Activated CD4-positive, alpha-beta T cell treated with anti-CD3 and anti-CD28 coated beads for 4 hours (primary cell): ENCODE measurements around the gene FAM171A1.
"Not testable (repeated sequence)": the region's sequence is repeated elsewhere in the genome, so short reads cannot be mapped to it uniquely, and the experiment has no call there.

Source experiments
- DNase-seq, 2 donors: peaks; one replicate each; pipeline ENCODE4 v3.0.0-alpha.2; 2020

The FAM171A1 gene

DNA sequence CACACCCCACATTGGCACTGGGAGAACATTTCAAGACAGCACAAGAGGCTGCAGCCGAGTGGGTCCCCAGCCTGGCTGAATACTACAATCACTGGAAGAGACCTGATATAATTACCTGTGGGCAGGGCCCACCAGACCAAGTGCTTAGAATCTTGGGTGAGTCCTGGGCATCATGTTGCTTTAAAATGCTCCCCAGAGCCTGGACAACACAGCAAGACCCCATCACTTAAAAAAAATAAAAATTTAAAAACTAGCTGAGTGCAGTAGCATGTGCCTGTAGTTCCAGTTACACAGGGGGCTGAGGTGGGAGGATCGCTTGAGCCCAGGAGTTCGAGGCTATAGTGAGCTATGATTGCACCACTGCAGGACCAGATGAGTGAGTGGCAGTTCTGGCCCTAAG is 28.1 kb downstream of the FAM171A1 start:
- DNase-seq, result no peak

DNA sequence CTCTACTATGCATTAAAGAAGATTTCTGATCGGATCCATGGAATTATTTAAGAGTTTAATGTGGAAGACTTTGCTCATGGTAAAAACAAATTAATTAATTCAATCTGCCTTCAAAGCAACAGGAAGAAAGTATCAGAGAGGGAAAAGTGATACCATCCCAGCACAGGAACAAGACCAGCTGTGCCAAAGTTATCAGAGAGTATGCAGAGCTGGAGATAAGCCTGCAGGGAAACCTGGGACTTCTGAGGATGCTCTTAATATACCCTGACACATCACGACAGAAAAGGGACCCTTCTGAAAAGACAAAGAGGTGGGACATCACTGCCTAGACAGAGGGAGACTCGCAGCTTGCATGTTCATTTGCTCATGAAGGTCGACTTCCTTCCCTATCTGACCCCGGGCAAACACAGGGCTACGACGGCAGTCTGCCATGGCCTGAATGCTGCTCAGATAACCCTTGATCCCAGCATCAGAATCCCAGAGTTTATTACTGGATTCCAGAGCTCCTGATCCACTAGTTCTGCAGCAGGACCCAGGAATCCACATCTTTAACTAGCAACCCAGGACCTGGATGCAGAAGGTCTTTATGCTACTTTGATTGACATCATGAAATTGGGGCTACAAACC is 29.5 kb downstream of the FAM171A1 start:
- DNase-seq, result no peak

- no peak for DNase-seq
Measured at GRCh38 chr10:15339892-15340291, 31.2 kb downstream of the FAM171A1 start.

GRCh38 chr10:15337441-15337923 is 33.6 kb downstream of the FAM171A1 start:
- DNase-seq, result not testable (repeated sequence)

DNA sequence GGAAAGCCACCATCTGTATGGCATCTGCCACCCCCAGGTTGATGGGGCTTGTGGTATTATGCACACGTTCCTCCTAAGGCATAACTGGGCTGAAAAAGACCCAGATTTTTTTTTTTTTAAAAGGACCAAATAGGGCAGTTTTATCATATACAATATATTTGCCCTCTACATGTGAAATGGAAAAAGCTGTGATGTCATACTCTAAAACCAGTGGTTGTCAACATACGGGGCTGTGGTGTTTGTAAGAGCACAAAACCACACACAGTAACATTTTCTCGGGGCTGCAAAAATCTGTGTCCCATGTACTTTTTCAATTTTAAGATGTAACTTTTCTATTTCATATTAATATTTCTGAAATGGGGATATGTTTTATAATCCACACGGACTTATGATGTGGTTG is 34.9 kb downstream of the FAM171A1 start:
- DNase-seq, result no peak

DNA sequence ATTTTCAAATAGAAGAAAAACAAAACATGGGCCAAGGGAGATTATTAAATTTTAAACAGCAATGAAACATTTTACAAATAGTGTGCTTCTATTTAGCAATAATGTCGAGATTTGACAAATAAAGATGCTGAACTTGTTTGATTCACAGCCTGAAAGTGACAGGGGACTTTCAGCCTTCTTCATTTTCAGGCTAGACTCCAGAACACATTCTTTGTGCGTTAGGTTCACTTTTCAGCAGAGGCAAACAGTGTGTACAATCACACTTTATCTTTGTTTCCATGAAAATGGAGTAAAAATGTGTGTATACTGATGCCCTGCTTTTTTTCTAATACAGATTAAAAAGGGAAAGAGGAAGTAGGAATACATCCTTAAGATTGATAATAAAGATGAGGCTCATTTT is 35.6 kb downstream of the FAM171A1 start:
- DNase-seq, result no peak

DNA sequence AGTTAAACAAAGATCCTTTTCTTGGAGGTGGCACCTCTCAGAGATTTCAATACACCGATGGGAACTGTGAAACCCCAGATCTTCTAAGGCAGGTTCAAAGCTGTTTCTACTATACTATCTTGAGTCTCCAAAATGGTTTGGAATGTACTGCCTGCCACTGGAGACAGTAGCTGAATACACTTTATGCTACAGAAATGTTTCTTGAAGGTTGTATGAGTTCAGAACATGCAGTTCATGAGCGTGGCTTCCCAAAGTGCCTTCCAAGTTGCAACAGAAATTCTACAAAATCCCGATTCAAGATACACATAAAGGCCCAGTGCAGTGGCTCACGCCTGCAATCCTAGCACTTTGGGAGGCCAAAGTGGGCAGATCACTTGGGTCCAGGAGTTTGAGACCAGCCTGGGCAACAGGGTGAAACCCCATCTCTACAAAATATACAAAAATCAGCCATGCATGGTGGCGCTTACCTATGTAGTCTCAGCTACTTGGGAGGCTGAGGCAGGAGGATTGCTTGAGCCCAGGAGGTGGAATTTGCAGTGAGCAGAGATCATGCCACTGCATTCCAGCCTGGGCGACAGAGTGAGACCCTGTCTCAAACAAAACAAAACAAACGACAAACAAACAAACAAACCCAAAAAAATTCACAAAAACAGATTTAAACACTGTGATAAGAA is 36.3 kb downstream of the FAM171A1 start:
- DNase-seq, result no peak

- DNase-seq, result no peak
Measured at GRCh38 chr10:15333909-15334649, 37.0 kb downstream of the FAM171A1 start.

DNA sequence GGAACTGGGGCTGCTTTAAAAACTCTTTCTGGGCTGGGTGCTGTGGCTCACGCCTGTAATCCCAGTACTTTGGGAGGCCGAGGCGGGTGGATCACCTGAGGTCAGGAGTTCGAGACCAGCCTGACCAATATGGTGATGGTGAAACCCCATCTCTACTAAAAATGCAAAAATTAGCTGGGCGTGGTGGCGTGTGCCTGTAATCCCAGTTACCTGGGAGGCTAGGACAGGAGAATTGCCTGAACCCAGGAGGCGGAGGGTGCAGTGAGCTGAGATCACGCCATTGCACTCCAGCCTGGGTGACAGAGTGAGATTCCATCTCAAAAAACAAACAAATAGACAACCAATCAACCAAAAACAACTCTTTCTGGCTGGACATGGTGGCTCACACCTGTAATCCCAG is 37.9 kb downstream of the FAM171A1 start:
- DNase-seq, result not testable (repeated sequence)

DNA sequence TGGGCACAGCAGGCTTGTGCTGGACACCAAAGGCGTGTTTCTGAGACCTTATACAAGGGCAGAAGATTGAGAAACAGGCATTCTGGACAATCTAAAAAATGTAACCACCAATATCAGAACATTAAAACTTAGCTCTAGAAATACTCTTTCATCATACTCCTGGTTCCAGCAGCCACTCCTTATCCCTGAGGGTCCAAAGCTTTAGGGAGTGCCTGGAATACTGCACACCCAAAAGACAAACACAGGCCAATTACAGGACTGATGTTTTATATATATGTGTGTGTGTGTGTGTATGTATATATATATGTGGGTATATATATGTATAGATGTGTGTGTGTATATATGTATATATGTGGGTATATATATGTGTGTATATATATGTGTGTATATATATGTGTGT is 39.6 kb downstream of the FAM171A1 start:
- DNase-seq, result no peak

DNA sequence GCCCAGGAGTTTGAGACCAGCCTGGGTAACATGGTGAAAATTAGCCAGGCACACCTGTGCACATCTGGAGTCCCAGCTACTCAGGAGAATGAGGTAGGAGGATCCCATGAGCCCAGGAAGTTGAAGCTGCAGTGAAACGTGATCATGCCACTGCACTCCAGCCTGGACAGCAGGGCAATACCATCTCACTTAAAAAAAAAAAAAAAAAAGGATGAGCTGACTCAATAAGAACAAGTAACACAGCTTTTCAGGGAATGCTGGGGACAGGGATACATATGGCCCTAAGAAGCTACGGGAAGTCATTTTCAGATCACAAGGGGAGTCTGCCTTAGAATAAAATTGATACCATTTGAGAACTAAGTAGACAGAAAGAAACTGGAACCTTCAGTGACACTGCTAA is 41.7 kb downstream of the FAM171A1 start:
- no peak for DNase-seq

DNA sequence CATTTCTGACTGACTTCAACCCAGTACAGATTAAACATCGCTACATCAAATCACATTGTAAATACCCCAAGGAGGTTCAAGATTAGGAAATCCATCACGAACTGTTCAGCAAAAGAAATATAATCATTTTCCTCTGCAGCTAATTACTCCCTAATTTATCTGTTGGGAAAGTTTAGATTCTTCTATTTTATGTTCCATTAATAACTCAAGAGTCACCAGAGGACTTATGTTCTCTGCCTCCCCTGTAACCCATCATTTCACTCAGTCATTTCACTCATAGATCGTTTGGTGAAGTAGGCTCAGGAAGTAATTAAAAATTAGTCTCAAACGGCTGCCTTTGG is 45.2 kb downstream of the FAM171A1 start:
- no peak for DNase-seq

GRCh38 chr10:15325243-15325943 is 45.7 kb downstream of the FAM171A1 start:
- DNase-seq, result no peak

DNA sequence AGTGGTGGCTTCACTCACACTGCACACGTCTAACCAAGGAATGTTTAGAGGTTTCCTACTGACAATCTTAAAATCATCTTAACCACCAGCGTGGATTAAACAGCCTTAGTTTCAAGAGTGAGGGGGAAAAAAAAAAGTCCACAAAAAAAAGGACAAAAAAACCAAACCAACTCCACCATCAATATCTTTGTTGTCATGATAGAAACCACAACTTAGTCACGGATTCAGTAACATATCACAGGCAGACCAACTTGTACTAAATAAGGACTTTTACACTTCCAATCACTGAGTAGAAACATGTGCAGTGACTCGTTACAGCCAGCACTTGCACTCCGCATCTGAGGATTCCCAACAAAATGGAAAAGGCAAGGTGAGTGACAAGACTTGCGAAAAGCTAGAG is 46.5 kb downstream of the FAM171A1 start:
- no peak for DNase-seq

GRCh38 chr10:15324113-15324512 is 47.0 kb downstream of the FAM171A1 start:
- no peak for DNase-seq

DNA sequence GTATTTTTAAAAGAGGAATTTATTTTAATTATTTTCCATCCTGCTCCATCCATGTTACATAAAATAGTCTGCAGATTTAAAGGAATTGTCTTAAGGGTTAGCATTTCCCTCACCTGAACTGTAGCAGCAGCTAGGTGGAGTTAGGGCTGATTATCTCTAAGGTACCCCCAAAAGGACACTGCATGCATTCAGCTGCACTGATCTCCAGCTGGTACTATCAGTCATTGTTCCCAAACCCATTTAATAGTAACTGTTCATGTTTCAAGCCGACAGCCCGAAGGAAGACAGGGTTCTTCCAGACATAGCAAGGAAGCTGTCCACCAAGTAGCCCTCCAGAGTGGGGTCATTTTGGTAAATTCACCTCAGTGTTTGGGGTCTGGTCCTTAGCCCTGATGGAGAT is 48.7 kb downstream of the FAM171A1 start:
- no peak for DNase-seq

DNA sequence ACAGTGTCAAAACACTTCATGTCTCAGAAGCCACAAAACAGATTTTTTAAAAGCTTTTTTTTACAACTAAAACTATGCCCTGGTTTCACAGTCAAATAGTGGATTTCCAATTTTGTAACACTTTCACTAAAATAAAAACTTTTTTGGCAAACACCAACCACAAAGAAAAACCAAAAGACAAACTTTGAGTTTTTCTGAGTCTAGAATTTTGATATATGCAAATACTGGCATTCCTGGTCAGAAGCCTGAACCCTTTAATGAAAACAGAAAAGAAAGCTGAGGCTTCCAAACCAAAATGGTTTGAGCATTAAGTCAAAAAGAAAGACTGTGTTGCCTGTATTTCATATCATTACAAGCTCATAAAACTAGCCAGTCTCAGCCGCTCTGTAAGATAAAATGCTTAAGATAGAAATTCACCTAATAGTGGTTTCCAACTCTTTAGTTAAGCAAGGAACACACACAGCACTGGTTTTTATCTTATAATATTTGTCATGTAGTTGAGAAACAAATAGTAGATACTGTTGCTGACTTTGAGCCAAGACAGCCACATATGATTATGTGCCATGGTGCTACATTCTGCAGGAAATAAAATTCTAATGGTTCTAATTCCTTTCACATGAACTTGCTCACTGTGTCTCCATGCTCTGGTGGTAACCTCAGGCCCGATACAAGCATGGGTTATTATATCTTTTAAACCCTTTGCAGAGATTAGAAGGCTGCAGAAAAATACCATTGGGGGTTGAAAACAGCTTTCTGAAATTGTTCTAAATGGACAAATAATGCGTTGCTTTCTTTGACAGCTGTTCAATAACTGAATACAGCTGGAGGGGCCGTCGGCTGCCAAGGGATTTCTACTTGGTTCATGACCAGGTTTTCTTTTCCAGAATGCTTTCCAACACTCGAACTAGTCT is 49.4 kb downstream of the FAM171A1 start:
- DNase-seq, result no peak

DNA sequence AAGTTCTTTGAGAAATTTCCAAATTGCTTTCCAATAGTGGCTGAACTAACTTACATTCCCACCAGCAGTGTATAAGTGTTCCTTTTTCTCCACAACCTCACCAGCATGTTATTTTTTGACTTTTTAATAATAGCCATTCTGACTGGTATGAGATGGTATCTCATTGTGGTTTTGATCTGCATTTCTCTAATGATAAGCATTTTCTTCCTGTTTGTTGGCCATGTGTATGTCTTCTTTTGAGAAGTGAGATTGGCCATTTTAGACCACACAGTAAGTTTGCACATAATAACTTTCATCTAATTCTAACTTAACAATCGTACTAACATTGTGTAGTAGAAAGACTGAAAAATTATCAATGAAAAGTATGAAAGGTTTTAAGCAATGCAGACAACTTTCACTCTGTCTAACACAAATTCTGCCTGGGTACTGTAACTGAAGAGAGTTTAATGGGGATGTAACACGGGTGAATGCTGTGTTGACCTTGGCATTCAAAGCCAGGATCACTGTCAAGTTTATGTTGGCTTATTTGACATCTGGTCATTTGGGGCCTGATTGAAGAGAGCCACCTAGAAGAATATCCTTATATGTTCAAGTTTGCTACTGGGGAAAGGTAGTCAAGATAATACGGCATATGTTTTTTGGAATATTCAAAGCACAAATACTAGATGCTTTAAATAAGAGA is 50.4 kb downstream of the FAM171A1 start:
- DNase-seq, result no peak

GRCh38 chr10:15320118-15320517 is 51.0 kb downstream of the FAM171A1 start:
- DNase-seq, result no peak

GRCh38 chr10:15316871-15317464 is 54.1 kb downstream of the FAM171A1 start:
- no peak for DNase-seq

- no peak for DNase-seq
Measured at GRCh38 chr10:15316145-15316544, 54.9 kb downstream of the FAM171A1 start.
